C1 segment of cervical spinal cord (tissue), 14 donors: ENCODE measurements around the gene CBX2.
A peak's percentile ranks its signal among the peaks of the same experiment; 100 is the strongest.

Source experiments
- DNase-seq, 14 donors: peaks; one replicate each; lab custom pipeline; 2025; lab: John Stamatoyannopoulos, UW

The CBX2 gene

DNA sequence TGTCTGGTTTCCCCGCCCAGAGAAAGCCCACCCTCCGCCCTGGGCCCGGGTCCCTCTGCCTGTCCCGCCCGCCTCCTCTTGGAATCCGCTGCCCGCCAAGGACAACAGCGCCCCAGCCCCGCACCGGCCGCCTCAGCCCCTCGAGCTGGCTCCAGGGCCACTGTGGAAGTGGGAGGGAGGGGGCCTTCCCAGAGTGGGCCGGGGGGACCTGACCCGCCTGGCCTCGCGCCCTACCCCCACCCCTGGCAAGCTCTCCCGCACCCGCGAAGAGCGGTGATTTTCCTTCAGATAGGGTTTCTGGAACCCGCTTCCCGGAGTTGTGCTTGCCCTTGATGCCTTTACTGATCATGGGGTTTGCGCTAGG lies 21.2 kb downstream of the CBX2 start:
- DNase-seq: no peak

DNA sequence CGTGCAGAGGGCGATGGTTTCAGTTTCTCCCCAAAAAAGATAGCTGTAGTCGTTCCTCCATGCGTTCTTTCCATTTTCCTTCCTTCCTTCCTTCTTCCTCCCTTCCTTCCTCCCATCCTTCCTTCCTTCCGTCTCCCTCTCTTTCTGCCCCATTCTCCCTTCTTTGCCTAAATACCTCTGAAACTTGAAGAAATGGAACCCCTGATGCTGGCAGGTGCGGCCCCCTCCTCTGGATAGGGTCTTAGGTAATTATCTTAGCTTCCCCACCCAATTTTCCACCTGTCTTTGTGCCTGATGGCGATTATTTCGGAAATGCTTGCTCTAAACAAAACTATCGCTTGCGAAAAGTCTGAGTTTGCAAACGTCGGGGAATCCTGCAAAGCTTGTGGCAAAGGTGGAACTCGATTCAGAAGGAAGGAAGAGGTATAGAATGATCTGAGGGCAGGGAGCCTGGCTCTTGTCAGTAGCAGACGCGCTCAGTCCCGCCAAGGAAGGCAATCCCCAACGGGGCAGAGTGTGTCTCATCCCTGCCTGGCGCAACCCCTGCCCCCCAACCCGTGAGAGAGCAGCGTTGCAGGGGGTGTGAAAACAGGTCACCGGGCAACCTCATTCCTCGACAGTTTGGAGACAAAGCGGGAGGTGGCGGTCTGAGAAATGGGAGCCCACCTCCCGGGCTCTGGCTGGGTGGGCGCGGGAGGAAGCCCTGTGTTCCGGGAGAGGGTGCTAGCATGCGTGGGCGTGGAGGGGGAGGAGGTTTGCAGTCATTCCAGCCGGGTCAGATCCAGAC lies 21.8 kb downstream of the CBX2 start:
- no peak for DNase-seq

DNA sequence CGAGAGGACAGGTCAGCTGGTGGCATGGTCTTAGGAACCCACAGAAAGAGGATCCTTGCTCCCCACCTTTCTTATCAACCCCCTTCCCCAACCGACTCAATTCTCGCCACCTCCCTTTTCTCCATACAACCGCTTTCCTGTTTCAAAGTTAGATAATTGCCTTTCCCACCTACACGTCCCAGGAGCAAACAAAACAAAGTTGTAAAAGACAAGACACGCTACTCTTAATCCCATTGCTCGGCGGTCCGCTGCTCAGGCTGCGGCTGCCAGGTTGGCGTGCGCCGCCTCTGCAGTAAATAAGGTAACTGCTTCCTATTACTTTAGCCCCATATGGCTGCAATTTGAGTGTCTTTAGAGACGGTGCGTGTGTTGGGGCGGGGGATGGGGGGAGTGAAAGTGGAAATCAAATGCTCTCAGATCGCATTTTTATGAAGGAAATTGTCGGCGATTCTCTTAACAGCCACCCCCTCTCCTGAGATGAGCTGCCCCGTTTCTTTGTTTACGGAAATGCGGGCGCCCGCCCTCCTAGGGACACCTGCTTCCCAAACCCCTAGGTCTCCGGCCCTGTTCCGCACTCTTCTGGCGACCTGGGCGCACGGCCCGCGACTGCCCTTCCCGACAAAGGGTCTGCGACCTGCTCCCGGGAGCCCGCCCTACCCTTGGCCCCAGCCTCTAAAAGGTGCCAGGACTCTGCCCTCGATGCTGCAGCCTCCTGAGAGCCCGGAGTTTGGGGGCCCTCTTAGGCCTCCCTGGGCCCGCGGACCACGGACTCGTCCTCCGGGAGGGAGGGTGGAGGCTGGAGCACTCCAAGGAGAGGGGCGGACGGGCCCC lies 22.6 kb downstream of the CBX2 start:
- no peak for DNase-seq

DNA sequence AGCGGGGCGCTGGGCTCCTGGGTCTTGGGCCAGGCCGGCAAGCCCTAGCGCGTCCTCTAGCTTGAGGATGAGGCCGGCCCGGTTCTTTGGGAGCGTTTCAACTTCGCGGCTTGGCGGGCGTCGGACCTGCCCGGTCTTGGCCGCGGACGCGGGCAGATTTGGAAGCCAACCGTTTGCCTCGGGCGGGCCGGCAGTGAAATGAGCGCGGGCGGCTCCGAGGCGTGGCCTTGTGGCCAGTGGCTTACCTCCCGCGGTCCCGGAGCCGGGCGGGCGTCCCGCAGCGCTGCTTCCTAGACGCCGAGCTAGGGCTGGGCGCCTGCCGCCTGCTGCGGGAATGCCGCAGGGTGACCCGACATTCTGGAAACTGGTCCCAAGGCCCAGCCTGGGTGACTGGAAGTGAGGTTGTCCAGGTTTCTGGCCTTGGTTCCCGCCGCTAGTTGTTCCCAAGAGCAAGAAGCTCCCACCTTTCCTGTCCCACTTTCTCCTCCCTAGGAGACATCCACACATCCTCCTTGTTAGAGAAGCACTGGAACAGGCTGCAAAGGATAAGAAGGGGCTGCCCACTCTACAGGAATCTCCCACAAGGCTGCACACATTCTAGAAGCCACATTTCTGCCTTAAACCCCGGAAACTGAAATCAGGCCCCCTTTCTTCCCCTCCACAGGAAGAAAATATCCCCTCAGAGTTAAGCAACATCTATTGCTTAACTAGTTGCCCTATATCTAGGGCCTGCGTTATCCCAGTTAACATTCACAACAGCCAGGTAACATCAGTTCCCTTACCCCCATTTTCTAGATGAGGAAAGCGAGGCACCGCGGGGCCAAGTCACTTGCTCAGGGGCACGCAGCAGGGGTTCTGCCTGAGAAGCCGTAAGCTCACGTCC lies 23.4 kb downstream of the CBX2 start:
- no peak for DNase-seq

DNA sequence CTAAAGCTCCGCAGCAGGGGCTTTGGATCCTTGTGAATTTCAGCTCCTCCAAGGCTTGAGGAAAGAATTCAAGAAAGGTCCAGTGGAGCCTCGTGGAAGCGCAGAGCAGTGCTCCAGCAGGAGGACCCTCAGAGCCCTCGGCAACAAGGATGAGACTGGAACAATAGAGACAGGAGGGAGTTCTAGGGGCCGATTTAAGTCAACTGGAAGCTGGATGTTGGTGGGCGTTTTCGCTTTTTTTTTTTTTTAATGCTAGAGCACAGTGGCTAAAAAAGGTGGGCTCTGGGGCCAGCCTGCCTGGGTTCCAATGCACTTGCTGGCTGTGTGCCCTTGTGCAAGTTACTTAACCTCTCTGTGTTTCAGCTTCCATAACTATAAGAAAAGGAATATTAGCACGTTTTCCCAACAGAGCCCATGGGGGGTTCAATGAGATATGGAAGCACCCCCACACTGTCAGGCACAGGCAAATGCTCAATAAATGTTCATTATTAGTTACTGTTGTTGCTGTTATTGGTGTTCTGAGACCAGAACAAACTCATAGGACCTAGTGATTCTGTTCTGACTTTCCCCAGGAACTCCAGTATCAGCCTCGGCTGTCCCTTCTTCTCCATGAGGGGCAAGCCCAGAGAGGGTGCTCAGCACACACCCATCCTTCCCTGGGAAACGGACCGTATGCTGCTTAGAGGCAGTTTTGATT lies 24.2 kb downstream of the CBX2 start:
- DNase-seq: no peak

DNA sequence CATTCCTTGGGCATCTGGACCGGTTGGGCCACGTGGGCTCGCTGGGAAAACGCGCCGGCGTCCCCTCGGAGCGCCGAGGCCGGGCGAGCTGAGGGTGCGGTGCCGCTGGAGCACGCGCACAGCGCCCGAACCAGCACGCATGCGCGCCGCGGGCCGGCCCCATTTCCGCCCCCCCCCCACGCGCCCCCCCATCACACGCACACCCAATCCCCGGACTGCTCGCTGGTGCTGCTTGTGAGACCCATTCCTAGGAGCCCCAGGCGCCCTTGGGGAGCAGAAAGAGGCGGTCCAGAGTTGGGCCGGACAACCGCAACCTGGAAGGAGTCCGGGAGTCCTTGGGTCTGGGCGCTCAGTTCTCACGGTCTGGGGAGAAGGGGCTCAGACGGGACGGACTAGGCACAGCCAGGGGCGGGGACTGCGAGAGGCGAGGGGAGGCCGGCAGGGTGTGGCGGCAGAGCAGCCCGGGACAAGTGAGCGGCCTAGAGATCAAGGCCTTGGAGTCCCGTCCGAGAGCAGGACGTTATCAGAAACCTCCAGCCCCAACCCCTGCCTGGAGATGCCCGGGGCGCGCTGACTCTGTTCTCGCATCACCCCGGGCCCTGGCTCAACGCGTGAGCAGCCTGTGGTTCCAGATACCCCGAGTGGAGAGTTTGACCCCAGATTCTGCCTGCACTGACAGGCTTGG lies 24.9 kb downstream of the CBX2 start:
- no peak for DNase-seq

DNA sequence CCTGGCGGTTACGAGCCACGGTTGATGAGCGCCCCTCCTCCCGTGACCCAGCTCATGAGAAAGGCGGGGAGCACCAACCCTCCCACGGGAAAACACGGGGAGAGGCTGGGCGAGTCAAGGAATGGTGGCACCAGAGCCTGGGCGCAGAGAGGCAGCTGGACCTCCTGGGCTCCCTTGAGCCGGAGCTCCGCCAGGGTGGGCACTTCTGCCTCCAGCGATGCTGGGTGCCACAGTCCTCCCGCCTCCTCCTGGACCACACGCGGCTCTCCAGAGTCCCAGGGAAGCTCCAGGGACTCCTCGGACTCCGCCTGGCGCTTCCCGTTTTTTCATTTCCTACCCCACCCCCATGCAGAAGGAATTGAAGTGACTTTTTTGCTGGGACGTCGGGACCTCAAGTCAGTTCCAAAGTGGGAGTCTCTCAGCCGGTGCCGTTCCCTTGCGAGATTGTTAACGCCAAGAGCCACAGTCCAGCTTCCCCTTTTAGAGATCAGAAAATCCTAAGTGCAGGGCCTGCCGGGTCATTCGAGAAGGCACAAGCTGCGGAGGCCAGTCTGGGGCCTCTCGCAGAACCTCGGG lies 25.6 kb downstream of the CBX2 start:
- DNase-seq: no peak

DNA sequence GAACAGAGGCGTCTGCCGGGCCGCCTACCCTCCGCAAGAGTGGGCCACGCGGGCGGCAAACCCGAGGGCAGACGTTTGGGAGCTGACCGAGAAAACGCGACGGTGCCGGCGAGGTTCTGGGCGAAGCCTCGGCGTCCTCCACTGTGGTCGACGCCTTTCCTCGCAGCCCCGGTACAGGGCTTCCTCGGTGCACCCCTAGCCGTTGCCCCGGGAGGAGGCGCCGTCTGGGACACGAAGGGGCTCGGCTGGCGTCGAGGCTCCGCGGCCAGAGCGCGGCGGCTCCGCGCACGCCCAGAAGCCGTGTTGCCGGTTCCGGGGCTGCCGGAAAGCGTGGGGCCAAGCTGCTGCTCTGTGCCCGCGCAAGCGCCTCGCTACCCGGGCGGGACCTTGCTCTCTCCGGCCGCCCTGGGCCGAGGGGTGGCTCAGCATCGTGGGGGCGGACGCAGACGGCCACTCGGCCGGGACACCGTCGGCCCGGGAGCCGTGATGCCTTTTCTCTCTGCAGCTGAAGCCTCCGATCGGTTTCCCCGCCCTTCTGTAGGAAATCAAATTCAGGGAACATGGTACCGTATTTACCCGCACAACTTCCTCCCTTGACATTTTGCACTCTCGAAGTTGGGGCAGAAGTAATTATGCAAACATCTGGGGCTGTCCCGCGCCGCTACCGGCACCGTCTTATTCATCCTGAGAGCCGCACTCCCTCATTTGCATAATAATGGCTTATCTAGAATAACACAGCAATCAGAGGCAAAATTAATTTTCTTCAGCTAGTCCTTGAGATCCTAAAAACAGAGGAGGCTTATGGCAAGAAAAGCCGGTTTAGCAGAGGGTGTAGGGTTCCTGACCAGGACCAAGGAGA lies 26.3 kb downstream of the CBX2 start:
- no peak for DNase-seq

DNA sequence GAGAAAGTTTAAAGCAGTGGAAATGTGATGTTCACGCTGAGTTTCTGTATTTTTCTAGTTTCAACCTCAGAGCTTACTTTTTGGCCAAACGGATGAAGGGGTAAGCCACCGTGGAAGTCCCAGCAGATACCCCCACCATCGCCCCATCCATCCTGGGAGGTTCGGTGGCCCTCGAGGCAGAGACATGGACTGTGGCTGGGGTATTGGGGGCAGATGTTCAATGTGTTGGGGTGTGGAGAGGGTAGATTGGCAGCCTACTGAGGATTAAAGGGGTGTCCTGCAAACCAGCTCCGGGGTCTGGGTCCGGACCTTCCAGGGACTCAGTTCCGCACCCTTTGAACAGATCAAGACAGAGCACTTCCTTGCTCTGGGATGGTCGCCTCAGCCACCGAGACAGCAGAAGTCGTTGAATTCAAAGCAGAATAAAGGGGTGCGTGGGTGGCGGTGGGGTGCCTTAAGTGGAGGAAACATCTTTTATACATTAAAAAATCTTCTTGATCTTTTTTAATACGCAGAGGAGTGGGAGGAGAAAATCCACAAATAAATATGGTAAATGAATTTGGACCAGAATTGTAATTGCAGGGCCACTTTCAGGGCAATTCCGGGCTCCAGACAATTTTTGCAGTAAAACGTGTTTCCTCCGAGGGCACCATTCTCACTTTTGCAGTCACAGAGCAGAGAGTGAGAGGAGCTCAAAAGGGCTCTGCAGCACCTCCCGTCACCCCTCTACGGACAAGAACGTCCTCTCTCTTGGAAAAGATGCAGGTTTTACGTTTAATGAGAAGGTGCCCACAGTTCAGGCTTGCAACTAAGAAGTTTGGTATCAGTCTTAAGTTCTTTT lies 27.1 kb downstream of the CBX2 start:
- no peak for DNase-seq

DNA sequence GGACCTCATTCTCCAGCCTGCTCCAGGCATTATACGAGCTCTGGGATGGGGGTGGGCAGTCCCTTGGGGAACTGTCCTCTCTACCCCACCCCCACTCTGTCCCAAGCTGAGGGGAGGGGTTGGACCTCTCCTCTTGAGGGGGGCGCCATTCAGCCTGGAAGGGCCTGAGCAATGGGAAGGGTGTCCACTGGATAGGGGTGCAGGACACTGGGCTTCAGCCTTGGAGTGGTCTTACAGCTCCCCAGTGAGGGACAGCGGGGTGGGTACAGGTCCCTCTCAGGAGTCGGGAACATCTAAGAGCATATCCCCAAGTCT lies 28.5 kb downstream of the CBX2 start:
- DNase-seq: no peak

DNA sequence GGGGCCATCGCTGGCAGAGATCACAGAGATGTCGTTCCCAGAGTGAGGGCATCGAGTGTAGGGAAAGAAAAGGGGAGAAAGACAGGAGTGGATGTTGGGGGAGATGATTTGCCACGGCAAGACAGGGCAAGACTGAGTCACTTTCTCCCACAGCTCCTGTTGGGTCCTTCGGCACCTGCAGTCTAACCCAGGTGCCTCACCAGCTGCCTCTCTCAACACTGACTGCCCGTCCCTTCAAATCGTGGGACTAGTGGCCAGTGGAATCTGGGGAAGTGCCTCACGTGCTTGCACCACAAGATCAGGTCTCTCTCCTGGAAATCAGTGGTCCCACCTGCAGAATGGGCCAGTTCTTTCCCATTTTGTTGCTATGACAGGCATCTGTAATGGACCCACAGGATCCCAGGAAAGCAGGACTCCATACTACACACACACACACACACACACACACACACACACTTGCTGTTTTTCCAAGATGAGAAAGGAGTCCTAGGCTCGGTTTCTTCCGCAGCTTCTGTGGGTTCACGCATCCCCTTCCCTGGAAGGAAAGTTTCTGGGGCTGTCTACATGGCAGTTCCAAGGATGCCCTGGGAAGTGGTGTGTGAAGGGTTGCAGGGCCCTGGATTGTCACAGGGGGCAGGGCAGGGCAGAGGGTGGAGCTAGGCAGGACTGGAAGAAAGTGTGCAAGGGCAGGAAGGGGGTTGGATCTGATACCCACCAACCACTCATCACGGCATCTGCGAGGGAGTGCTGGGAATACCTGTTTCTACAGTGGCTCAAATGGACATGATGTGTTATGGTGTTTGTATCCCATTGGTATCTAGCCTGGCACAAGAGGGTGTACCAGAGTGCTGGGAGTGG lies 29.1 kb downstream of the CBX2 start:
- DNase-seq: no peak

DNA sequence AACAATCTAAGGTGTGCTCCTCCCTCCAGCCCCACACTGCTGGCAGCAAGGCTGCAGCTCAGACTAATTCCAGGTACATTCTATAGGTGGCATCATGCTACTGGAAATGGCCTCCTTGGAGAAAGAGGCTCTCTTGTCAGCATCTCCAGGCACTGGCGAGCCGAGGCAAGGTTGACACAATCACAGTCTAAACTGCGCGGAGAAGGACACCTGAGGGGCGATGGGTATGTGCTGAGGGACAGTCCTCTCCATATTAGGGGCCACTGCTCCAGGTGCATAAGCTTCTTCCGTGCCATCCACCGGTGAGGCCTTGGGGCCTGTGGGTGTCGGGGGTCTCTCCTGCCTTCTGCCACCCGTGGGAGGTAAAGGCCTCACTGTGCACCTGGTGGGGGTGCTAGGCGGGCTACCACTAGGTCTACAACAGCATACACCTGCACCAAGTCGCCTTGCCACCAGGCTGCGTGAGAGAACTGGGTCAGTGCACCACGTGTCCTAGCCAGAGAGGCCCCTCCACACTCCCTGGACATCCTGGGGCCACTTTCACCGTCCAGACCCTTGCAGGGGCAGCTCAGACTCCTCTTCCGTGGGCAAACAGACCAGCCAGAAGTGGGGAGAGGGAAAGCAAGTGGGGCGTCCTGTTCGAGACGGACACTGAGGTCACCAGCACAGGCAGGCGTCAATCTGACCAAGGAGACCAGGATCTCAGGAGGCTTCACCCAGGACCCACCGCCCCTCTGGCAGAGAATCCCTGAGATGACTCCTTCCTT lies 31.0 kb downstream of the CBX2 start:
- DNase-seq: peak in 1 of 14 donors; percentile 14

DNA sequence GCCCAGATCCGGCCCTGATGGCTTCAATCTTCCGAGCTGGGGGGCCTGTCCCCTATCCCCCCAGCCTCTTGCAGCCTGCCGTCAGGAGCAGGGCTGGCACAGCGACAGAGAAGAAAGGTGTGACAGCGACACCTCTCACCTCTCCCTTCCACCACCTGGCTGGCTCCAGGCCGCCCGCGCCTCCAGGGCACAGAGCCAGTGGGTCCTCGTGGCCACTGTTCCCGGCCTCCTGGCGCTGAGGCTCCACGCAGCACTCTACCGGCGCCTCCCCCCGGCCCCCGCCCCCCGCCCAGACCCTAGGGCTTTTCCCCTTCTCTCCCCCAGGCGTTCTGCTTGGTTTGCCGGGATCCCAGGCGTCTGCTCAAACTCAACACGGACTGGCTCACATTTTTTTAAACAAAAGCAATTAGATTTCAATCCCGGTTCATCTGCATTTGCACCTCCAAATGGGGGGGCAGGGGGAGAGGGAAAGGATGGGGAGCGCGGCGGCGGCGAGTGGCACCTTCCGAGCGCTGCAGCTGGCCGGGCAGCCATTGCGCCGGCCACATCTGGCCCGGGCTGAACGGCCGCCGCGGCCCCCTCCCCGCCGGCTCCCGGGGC lies 31.7 kb downstream of the CBX2 start:
- no peak for DNase-seq

DNA sequence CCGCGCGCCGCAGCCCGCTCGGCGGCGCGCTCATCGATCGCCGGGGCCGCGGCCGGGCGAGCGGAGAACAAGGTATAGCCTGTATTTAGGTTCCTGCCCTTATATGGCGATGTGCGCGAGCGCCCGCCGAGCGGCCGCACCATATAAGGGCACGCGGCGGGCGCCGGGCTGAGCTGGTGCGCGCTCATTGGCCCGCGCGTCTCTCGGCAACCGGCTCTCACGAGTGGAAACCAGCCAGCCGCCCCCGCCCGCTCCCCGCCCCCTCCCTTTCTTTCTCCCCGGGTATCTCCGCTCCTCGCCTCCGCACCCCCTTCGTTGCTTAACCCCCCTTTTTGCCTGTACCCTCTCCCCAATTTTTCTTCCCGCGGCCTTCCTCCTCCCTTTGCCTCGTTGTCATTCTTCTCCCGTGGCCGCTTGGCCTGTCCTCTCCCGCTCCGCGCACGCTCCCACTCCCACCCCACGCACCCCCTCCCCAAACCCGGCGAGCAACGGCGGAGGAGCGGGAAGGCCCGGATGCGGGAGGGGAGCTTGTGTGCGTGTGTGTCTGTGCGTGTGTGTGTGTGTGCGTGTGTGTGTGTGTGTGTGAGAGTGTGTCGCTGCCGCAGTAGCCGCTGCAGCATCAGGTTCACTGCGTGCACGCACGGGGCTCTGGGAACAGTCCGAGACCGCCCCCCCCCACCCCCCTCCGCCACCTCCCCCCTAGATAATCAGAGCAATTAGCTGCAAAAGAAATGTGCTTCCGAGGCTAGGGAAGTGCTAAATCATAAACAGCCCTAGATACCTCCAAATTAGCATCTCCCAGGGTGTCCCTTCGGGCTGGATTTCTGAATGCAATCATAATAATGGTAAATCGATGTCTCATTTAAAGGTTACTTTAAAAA lies 32.4 kb downstream of the CBX2 start:
- peak in 11 of 14 donors; percentile 13 to 70 (median 39) for DNase-seq

DNA sequence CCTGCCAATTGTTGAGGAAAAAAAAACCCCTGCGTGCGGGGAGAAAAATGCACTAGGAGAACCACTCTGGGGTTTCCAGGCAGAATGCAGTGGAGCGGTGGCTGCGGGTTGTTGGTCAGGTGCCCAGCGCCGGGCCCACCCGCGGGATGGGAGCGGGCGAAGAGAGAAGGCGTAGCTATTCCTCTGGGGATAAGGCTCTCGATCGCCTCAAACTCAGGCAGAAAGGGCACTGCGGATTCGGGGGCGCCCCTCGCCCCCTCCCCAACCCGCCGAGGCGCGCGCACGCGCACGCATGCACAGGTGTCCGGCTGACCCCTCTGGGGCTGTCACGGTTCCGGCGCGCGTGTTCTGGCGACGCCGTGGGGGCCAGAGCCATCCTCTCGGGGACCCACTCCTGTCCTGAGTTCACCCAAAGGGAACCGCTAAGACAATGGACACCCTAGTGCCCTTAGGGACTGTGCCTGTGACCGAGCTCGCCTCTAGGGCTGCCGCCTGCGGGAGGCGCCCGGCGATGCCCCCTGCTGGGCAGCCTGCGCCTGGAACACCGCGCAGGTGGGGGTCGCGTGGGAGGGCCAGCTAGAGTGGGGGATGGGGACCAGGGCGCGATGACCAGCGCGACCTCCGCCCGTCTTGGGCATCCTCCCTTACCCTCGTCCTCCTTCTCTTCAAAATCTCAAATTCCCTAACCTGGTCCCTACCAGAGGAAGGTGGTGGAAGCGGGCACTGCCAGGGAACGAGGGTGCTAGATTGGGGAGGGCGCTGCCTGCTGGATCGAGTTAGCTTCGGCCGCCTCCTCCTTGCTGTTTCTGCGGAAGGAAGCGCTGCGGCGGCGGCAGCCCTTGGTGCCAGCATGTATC lies 33.3 kb downstream of the CBX2 start:
- DNase-seq: peak in 2 of 14 donors; percentile 35 to 42
